GM19025 (cell line): ENCODE measurements around the gene C2.
"Not testable (repeated sequence)": the region's sequence is repeated elsewhere in the genome, so short reads cannot be mapped to it uniquely, and the experiment has no call there.

Experiments used
- ATAC-seq: cut with Tn5 transposase; IDR thresholded peaks from one replicate; pipeline ENCODE4 v1.9.1; 2021; ENCODE audit warnings: mild to moderate bottlenecking, low read depth, moderate library complexity; ENCODE audit not compliant: unreplicated experiment

C2 gene

DNA sequence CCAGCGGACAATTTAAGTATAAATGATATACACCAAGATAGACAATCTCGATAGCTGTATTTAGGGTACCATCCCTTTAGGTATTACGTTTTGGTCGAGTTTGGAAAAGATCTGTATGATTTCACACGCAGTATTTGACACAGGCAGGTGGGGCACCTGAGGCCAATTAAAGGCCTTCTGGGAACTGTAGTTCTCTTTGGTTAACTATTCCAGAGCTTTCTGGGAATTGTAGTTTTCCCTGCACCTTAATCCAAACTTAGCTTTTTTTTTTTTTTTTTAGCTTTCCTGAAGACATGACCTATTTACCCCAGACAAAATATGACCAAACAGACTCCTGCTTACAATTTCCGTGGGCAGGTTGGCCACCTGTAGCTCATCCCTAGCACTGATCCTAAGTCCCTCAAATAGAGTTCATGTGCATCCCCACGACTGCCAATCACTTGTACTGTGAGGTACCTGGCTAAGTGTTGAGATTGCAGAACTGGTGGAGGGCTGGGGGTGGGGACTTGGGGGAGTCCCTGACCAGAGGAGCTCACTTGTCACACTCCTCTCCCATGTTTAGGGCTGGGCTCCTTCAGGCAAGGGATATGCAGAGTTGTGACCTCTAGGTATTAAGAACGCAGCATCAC, 29.0 kb upstream of the C2 start:
- ATAC-seq = no peak

DNA sequence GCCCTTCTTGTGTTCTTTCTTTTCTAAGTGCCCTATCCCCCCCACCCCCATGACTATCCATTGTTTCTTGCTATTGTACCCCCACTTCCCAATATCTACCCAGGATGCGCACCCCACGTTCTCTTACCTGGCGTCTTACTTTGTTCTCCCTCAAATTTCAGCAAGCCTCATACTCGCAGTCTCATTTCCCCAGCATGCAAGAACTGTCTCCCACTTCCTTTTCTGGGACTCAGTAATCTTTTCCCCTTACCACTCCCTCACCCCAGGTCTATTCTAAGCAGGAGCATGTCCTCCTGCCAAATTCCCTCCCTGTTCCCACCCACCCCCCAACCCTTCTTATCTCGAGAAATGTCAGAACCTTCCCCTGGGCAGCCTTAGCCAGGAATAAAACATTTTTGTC, 28.3 kb upstream of the C2 start:
- no peak for ATAC-seq

DNA sequence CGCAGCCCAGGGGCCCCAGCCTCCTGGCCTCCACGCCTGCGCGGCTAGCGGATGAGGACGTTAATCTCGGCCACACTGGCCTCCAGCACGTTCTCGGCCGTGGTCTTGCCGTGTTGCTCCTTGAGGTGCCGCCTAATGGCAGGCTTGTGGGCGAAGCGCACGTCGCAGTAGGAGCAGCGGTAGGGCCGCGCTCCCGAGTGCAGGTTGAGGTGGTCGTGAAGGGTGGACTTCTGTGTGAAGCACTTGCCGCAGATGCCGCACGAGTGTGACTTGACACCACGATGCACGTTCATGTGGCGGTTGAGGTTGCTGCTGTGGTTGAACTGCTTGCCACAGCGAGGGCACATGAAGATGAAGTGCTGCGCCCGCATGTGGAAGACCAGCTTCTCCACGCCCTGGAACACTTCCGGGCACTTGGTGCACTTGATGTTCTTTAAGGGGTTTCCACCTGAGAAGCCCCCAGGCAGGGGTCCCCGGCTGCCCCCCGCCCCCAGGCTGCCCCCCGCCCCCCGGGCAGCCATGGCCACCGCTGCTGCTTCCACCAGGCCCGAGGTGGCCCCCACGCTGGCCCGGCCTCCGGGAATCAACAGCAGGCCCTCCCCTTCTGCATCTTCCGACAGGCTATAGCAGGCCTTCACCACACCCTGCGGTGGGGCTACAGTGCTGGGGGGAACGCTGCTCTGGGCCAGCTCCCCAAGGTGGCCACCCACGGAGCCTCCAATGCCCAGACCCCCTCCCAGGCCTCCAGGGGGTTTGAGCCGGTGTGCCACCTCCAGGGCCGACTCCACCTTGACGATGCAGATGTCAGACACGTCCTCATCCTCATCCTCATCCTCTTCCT, 27.4 kb upstream of the C2 start:
- ATAC-seq = no peak

DNA sequence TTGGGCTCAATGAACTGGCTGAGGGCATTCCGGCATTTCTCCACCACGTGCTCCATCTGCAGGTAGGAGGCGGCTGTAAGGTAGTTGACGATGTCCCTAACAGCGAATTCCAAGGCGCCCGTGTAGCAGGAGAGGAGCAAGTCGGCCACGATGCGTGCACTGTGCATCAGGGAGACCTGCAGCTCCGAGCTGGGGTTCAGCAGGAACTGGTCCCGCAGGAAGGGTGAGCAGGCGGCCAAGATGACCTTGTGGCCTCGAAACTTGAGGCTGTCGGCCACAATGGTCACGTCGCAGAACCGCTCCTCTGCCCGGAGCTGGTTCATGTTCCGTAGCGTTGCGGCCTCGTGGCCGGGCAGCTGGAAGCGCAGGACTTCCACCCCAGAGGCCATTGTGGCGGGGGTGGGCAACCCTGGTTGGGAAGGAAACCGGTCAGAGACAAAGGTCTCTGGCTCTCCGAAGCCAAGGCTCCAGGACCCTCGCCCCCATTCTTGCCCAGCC, 26.6 kb upstream of the C2 start:
- ATAC-seq = no peak

DNA sequence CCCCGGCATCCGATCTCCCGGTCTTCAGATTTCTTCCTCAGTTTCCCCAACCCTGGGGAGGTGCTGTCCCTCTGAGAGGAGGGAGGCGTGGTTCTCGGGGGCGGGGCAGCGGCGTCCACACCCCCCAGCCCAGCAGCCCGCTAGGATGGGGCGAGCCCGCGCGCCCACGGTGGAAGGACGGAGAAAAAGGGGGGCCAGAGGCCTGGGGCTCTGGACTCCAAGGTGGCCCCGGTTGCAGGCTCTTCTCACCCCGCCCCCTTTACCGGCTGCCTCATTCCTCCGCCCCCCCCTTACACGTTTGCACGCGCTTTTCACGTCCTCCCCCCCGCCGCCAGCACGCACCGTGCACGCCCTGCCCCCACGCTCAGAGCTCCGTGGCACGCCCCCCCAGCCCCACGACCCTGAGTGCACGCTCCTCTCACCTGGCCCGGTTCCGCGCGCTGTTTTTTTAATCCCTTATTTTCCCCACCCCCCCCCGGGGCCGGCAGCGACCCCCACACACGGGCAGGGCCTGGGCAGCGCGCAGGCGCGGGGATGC, 26.0 kb upstream of the C2 start:
- no peak for ATAC-seq

DNA sequence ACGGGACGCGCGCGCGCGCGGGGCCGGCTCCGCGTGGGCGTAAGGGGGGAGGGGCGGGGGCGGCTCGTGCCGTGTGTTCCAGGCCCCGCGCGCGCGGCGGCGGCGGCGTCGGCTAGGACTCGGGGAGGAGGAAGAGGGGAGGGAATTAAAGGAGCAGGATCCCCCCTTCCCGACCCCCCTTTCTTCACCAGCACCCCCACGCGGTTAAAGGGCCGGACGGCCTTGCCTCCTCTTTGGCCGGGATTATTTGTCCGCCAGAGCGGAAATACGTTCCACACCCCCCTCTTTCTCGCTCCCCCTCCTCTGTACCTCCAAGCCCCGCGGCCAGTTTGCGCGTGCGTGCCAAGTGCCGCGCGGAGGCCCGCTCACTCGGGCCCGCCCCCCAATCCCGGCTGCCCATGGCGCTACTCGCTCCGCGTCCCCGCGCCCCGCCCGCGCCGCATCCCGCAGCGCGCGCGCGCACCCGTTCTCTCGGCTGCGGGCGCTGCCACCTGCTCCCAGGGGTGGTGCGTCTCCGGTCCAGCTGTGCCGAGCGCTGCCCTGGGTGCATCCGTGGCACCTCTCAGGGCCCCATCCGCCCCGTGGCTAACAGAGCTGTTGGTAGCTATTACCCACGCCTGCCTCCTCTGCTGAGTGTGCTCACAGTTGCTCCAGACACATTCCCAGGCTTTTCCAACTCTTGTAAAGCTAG, 25.4 kb upstream of the C2 start, which contains the start of gene ZBTB12:
TSS of gene ZBTB12 (minus strand) at position 134 of the 691 bp plus-strand sequence. CDS start 781 bp downstream, outside the sequence.
- ATAC-seq = no peak

DNA sequence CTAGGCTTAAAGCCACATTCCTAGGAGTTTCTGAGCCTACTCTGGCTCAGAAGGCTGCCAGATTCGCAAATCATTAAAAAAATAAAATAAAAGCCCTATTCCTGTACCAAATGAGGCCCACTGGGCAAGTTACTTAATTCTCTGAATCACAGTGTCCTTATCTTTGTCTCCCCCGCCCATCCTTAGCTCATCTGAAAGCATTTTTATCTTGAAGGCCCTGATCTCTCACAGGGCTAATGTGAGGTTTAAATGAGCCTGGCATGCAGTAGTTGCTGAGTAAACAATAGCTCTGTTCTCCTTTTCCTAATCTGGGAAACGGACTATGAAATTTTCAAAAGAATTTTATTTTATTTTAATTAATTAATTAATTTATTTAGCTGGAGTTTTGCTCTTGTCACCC, 23.6 kb upstream of the C2 start:
- no peak for ATAC-seq

DNA sequence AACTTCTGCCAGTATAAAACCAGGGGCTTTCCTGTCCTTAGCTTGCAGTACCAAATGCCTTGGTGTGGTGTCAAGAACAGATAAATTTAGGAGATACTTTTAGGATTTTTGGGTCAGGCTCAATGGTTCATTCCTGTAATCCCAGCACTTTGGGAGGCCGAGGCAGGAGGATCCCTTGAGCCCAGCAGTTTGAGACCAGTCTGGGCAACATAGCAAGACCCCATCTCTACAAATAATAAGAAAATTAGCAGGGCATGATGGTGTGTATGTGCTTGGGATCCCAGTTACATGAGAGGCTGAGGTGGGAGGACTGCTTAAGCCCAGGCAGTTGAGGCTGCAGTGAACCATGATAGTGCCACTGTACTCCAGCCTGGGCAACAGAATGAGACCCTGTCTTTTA, 22.5 kb upstream of the C2 start:
- ATAC-seq = no peak

DNA sequence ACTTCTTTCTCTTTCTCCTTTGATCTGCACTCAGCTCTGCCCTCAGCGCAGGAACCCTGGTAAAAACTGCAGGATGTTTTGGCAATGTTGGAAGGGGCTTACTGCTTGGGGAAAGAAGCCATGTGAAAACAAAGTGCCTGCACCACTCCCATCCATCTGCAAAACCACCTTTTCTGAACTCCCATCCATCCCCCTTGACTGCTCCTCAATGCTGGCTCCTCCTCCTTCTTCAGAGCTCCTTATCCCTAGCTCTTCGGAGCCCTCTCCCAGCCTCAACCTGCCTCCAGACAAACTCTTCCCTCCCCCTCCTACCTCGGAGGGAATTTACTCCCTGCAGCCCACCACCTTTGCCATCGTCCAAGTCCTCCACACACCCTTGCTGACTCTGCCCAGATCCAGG, 21.4 kb upstream of the C2 start:
- ATAC-seq = no peak

DNA sequence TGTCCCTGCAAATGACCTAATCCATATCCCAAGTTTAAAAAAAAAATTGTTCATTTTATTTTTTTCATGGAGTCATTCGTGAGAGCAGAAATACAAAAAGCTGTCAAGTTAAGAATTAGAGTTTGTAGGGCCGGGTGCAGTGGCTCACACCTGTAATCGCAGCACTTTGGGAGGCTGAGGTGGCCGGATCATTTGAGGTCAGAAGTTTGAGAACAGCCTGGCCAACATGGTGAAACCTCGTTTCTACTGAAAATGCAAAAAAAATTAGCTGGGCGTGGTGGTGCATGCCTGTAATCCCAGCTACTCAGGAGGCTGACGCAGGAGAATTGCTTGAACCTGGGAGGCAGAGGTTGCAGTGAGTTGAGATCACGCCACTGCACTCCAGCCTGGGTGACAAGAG, 20.8 kb upstream of the C2 start:
- ATAC-seq = not testable (repeated sequence)

DNA sequence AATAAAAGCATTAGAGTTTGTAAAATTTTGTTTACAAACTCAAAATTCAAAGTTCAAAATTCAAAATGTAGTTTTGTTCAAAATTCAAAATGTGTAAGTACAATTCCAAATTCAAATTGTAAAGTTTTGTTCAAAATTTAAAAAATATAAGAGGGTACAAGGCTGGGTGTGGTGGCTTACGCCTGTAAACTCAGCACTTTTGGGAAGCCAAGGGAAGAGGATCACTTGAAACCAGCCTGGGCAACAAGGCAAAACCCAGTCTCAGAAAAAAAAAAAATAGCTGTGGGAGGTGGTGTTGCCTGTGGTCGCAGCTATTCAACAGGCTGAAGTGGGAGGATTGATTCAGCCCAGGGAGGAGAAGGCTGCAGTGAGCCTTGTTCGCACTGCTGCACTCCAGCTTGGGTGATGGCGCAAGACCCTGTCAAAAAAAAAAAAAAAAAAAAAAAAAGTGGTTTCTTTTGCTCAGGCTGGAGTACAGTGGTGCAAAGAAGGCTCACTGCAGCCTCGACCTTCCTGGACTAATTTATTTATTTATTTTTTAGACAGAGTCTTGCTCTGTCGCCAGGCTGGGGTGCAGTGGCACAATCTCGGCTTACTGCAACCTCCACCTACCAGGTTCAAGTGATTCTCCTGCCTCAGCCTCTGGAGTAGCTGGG, 20.2 kb upstream of the C2 start:
- no peak for ATAC-seq

DNA sequence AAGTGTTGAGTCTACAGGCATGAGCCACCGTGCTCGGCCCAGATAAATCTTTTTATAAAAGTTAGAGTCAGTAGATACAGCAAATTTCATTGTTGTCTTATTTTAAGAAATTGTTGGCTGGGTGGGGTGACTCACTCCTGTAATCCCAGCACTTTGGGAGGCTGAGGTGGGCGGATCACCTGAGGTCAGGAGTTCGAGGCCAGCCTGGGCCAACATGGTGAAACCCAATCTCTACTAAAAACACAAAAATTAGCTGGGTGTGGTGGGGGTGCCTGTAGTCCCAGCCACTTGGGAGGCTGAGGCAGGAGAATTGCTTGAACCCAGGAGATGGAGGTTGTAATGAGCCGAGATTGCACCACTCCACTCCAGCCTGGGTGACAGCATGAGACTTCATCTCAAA, 19.3 kb upstream of the C2 start:
- not testable (repeated sequence) for ATAC-seq

DNA sequence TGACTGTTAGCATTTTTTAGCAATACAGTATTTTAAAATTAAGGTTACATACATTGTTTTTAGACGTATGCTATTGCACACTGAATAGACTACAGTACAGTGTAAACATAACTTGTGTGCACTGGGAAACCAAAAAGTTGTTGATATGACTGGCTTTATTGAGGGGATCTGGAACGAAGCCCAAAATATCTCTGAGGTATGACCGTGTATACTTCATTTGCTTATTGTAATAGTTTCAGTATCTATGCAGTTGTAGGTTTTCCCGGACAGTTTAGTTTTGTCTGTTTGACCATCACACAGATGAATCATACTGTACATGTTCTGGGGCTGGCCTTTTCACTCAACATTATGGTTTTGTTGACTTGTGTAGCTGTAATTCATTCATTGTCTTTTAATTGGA, 18.7 kb upstream of the C2 start:
- no peak for ATAC-seq

DNA sequence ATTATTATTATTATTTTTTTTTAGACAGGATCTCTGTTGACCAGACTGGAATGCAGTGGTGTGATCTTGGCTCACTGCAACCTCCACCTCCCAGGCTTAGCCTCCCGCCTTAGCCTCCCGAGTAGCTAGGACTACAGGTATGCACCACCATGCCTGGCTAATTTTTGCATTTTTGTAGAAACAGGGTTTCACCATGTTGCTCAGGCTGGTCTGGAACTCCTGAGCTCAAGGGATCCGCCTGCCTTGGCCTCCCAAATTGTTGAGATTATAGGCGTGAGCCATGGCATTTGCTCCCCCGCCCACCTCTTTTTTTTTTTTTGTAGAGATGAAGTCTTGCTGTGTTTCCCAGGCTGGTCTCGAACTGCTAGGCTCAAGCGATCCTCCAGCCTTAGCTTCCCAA, 18.2 kb upstream of the C2 start:
- not testable (repeated sequence) for ATAC-seq

DNA sequence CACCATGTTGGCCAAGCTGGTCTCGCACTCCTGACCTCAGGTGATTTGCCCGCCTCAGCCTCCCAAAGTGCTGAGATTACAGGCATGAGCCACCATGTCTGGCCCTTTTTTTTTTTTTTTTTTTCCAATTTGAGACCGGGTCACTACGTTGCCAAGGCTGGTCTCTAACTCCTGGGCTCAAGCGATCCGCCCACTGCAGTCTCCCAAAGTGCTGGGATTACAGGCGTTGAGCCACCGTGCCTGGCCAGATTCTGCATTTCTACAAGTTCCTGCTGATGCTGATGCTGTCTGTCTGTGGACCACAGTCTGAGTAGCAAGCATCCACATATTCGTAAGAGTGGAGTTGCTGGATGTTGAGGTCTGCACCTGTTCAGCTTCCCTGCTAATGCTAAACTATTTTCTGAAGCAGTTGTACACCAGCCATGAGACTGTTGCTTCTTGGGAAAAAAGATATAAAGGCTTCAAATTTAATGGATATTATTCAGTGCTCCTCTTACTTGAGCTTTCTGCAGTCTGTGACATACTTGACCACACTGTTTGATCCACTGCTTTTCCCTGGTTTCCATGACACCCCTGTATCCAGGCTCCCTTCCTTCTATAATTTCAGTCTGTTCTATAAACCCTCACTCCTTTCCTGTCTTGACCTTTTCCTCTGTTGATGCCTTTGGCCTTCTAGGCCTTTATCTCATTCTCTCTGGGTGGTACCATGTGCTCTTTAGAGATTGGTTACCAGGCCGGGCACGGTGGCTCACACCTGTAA, 15.5 kb upstream of the C2 start:
- no peak for ATAC-seq

DNA sequence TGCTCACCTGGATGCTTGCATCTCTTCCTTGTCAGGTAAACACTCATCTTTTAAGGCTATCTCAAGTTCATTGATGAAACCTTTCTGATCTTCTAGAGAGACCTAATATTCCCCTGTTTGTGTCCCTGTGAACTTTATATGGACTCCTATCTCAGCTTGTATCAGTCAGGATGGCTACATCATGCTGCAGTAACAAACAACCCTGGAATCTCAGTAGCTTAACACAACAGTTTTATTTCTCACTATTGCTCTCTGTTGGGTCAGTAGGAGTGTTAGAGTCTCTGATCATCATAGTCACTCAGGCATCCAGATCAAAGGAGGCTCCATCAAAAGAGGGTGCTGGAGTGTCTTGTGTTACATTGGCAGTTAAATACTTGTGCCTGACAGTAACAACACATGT, 12.2 kb upstream of the C2 start:
- no peak for ATAC-seq

DNA sequence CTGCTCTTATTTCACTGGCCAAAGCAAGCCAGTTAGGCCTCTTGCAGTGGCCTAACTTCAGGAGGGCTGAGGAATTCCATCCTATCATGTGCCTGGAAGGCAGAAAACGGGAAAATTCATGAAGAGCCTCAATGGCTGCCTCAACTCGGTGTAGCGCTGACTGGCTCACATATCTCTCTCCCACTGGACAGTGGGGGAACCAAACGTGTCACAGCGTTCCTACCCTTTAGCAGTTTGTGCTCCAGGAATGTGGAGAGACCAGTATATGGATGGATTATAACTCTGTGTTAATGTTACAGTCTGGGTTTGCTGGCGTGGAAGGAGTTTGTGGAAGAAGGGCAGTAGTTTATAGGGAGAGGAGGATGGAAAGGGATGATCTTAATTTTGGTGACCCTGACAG, 11.8 kb upstream of the C2 start:
- ATAC-seq = no peak

DNA sequence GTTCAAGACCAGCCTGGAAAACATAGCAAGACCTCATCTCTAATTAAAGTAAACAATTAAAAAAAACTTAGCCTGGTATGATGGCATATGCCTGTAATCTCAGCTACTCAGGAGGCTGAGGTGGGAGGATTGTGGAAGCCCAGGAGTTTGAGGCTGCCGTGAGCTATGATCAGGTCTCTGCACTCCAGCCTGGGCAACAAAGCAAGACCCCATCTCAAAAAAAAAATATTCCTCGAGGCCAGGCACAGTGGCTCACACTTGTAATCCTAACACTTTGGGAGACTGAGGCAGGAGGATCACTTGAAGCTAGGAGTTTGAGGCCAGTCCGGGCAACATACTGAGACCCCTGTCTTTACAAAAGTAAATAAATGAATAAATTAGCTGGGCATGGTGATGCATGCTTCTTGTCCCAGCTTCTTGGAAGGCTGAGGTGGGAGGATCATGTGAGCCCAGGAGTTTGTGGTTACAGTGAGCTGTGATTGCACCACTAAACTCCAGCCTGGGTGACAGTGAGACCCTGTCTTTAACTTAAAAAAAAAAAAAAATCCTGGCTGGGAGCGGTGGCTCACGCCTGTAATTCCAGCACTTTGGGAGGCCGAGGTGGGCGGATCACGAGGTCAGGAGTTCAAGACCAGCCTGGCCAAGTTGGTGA, 9.3 kb upstream of the C2 start:
- no peak for ATAC-seq

DNA sequence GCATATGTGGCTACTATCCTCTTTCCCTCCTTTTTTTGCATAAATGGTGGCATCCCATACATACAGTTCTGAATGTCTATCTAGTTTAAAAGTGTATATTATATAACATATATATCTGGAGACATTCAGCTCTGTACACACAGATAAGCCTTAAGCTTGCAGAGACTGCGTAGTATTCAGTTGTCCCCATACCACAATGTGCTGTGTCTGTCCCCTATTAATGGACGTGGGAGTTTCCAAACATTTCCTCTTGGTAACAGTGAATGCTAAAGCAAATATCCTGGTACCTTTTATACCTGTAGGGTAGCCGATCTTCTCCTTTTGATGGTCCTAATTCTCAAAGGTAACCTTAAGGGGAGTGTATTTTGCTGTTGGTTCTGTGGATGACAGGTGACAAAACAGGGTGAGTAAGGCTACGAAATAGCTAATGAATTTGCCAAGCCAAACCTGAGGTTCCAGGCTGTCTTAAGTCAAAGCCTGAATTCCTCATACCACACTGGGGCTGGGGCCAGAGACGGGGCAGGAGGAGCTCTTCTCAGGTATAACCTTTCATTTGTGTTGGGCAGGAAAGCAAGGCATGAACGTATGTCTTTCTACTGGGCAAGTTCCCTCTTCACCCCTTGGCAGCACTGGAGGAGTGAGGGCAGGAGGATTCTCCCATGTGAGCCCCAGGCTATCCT, 7.8 kb upstream of the C2 start:
- no peak for ATAC-seq
